Caki2 (cell line): ENCODE data around the gene ADAMTS4. TPM values are rescaled to one million over a fixed set of nuclear protein-coding genes. Genes with fewer than 3 reads are reported as not detected.

Experiments used
- DNase-seq: peaks from one replicate; pipeline ENCODE4 v3.0.0-alpha.2; 2015; ENCODE audit warnings: low read depth
- in situ Hi-C: cut with HindIII; loops from 2 replicates; pipeline ENCODE4 v1.10.0; 2016; ENCODE audit warnings: low sequenced_read_pairs, low pct_unique_long_range_greater_than_20kb, mixed read lengths
- total RNA-seq: library from RNA; depleted of rRNA; stranded (reverse); fragments of >200 nt; shearing (Covaris generic); gene quantifications from 2 replicates; pipeline ENCODE4 v1.2.3, GENCODE V29; 2014; ENCODE audit warnings: low replicate concordance

Gene ADAMTS4
- total RNA-seq, 1 experiment from 2014 or later: not detected

DNA sequence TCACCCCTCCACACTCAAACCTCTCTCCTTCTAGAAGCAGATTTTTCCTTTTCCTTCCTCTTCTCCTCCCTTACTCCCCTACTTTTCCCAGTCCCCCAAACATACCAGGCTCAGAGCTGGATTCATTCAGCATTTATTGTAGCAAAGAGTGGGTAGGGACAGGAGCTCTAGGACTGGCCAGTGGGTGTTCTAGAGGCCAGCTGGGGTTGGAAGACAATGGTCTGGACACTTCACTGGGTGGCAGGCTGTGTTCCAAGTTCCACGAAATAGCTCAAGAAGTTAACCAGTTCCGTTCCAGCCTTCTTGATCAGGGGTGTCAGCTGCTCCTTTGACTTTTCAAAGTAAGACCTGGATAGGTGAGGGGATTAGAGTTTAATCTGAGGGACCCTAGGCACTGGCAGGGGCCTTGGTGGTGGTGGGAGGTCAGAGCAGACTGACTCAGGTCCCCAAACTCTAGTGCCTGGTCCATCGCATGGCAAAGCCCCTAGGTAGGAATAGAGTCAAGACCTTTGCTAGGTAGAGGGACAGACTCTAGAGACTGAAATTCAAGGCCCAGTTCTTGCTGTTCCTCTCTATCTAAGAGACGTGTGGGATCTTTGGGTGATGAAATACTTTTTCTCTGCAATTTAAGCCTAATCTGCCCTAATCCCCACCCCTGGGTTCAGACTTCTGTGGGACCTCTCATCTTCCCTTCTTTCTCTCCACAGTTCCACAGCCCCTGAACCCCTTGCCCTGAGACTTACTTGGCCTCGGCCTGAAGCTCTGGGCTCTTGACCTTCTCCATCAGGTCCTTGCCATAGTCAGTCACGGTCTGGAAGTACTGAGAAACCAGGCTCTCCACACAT lies 23.5 kb upstream of the ADAMTS4 start:
- no peak for DNase-seq
- in situ Hi-C loops: loop anchor here (25.0 kb wide), 1 partner anchor 165 kb away; no protein-coding TSS in a partner anchor

DNA sequence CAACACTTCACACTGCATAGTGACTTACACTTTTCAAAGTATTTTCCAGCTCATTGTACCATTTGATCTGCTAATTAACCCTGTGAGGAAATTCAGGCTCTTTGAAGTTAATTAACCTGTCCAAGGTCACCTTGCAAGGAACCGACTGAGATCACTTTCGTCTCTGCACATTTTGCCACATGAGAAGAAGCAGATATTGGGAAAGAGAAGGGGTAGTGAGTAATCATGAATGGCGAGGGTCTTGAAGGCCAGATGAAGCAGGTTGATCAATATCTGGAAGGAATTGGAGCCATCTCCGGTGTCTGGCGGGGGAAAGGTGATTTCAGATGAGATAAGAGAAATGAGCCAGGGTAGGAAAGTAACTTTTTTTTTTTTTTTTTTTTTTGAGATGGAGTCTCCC lies 21.1 kb upstream of the ADAMTS4 start:
- in situ Hi-C loops: loop anchor here (25.0 kb wide), 1 partner anchor 167 kb away; no protein-coding TSS in a partner anchor
- DNase-seq: no peak

DNA sequence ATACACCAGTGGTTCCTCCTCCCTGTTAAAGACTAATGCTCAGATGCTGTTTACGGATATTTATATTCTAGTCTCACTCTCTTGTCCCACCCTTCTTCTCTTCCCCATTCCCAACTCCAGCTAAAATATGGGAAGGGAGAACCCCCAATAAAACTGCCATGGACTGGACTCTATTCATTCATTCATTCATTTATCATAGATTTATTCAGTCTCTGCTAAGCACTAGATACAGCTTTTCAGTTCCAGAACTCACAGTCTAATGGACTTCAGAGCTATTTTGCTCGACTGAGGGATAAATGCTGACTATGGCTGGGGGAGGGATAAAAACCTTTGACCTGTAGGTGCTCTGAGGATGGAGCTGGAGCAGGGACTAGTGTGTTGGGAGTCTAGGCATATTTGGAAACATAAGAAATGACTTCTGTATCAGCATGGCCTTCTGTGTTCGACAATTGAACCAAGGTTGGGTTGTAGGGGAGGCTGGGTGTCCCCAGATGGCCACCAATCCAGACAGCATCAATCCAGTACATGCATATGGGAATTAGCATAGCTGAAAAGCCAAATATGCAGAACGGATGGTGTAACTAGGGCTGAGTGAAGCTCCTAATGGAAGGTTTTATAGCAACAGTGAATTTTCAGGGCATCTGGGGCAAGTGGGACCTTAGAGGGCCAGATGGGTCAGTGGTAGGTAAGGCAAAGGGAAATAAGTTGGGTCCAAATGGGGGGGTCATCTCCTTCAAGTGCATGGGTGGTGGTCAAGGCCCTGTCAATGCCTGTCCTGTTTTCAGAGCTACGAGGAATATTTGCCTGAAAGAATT lies 20.4 kb upstream of the ADAMTS4 start:
- in situ Hi-C loops: loop anchor here (25.0 kb wide), 1 partner anchor 168 kb away; no protein-coding TSS in a partner anchor

DNA sequence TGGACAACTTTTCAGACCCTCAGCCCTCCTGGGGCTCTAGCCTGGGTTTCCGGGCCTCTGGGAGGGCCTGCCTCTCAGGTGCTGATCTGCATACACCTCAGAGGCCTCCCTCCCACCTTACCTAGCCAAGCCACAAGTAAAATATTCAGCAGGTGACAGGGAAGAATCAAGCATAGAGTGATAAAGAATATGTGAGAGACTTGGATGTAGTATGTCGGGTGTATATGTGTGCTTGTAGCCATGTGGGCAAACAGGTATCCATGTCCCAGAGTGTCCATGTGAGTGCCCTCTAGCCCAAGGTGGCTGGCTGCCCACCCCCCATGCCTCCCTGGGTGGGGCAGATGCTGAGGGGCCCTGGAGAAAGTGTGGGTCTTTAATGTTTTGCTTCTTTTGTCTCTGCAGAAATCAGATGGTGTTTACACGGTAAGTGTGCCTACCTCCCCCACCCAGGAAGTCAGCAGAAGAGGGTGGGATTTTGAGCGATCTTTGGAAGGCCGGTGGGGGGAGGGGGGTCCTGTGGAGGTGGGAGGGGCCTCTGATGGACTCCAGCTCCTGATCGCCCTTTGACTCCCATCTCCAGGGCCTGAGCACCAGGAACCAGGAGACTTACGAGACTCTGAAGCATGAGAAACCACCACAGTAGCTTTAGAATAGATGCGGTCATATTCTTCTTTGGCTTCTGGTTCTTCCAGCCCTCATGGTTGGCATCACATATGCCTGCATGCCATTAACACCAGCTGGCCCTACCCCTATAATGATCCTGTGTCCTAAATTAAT lies 19.6 kb upstream of the ADAMTS4 start:
- DNase-seq: no peak
- in situ Hi-C loops: loop anchor here (25.0 kb wide), 1 partner anchor 169 kb away; no protein-coding TSS in a partner anchor

More for the DNA sequence above, 20.4 kb upstream of the ADAMTS4 start:
- DNase-seq: no peak

DNA sequence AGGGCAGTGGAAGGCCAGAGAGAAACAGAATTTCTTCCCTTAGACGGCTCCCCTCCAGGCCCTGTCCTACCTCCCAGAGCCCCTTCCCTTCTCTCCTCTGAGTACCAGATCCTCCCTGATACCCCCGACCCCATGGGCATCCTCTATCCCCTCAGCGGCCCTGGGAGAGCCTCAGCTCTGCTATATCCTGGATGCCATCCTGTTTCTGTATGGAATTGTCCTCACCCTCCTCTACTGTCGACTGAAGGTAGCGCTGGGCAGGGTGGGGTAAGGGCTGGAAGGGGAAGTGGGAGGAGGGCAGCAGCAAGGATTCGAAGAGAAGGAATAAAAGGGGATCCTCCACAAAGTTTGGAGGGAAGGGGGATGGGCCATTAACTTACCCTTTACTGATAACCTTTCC lies 19.0 kb upstream of the ADAMTS4 start:
- in situ Hi-C loops: loop anchor here (25.0 kb wide), 1 partner anchor 169 kb away; no protein-coding TSS in a partner anchor
- no peak for DNase-seq

DNA sequence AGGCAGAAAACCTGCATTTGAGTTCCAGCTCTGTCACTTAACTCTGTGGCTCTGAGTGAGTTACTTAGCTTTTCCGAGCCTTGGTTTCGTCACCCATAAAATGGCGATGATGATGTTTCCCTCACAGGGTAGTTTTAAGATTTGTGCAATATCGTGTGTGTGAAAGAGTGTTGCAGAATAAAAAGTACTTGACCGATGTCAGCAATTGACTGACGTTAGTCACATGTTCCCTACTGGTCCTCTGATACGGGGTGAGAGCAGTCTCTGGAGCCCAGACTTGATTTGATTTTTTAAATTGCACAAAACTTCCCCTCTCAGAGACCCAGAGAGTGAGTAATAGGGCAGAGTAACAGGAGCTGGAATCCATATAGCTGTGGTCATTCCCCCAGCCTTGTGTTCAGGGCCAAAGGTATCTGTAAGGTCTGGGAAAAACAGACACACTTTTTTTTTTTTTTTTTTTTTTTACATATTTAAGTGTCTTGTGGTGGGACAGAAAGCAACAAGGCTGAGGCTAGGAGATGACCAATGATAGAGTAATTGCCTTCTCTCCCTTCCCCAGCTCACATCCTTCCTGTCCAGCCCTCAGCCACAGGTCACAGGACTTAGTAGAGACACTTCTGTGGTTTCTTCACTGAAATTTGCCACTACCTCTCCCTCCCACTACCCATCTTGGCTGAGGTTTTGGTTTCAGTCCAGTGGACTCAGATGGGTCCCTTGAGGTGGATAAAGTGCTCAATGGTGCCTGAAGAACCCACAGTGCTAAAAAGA lies 18.3 kb upstream of the ADAMTS4 start:
- DNase-seq: no peak
- in situ Hi-C loops: loop anchor here (25.0 kb wide), 1 partner anchor 170 kb away; no protein-coding TSS in a partner anchor

DNA sequence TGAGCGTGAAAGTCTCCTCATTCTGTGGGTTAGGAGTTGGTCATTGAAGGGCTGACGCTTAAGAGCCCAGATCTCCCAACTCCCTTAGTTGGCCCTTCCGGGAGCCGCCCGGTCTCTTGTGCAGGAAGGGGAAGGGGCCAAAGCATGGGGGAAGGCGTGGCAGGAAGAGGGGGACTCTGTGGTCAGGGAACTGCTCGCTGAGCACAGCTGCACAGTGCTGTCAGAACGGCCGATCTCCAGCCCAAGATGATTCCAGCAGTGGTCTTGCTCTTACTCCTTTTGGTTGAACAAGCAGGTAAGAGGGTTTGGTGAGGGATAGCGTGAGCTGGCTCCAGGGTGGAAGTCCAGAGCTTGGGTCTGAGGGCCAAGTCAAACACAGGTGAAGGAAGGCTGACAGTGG lies 16.2 kb upstream of the ADAMTS4 start, which contains the start of gene FCER1G:
Gene FCER1G, plus strand, starts transcription at position 220 of the 400 bp plus-strand sequence. Its CDS starts 27 bp downstream, at position 247.
- no peak for DNase-seq
- in situ Hi-C loops: loop anchor here (25.0 kb wide), 1 partner anchor 172 kb away; no protein-coding TSS in a partner anchor

DNA sequence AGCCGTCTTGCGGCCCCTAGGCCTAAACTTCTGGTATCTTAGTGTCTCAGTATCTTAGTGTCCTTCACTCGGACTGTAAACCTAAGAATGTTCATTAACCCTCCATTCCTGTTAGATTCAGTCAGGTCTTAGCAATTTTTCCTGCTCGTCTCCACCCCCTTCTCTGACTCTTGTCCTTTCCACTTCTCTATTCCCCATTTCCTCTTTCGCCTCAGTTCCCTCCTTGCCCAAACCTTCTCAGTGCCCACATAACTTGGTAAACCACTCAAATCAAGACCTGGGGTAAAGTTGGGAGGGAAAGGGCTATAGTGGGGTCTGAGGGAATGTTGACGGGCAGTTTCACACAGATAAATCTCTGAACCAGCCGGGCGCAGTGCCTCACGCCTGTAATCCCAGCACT lies 15.5 kb upstream of the ADAMTS4 start:
- in situ Hi-C loops: loop anchor here (25.0 kb wide), 1 partner anchor 173 kb away; no protein-coding TSS in a partner anchor
- DNase-seq: no peak

DNA sequence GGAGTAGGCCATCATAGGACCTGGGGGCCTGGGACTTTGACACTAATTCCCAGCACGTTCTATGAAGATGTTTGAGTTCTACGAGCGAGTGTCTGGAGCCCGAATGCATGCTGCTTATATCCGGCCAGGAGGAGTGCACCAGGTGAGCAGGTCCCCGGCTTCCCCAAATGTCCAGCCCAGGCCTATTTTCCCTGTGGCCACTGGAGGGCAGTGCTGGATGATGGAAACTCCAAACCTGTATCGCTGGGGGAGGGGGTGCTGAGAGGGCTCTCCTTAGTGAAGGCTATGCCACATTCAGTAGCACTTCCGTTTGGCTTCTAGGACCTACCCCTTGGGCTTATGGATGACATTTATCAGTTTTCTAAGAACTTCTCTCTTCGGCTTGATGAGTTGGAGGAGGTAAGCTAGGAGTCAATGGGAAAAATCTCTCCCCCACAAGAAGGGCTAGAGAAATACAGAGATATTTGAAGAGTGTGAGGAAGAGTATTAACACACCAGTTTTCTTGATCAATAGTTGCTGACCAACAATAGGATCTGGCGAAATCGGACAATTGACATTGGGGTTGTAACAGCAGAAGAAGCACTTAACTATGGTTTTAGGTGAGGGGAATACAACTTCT lies 11.0 kb upstream of the ADAMTS4 start:
- peak; percentile 54 for DNase-seq
- in situ Hi-C loops: loop anchor here (25.0 kb wide), 1 partner anchor 177 kb away; no protein-coding TSS in a partner anchor

DNA sequence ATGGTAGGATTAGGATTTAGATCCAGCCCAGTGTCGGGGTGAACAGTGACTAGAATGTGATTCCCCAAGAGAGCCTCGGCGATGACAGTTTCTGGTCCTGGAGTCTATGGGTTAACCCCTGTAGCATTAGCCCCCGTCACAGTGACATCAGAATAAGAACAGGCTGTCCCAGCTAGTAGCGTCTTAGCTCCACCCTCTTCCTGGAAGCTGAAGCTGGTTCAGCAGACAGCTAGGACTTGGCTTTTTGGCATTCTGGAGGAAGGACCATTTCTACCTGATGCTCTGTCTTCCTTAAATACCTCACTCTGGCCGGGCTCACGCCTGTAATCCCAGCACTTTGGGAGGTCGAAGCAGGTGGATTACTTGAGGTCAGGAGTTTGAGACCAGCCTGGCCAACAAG lies 8.3 kb upstream of the ADAMTS4 start:
- in situ Hi-C loops: loop anchor here (25.0 kb wide), 1 partner anchor 180 kb away; no protein-coding TSS in a partner anchor
- DNase-seq: no peak

DNA sequence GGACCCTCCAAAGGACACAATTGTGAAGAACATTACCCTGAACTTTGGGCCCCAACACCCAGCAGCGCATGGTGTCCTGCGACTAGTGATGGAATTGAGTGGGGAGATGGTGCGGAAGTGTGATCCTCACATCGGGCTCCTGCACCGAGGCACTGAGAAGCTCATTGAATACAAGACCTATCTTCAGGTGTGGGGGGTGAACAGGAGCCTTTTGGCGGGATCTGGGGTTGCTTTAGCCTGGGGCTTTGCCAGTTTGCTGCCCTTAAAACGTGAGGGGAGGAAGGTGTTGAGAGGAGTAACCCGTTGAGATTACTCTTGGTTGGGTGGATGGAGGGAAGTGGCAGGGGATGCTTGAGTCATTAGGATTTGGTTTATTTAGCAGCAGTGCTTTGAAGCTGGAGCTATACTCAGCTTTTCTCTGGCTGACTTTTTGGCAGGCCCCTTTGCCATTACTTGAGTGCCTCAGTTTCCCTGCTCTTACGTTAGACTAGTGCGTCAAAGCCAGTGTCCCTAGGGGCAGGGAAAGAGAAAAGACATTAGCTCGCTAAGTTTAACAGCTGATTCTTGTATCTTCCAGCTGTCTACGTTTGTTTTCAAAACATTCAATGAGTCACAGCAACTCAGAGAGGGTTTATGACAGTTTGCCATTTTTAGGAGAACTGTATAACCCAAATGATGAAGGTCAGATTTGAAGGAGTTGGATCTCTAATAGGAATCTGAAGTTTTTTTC lies 7.7 kb upstream of the ADAMTS4 start:
- in situ Hi-C loops: loop anchor here (25.0 kb wide), 1 partner anchor 181 kb away; no protein-coding TSS in a partner anchor

DNA sequence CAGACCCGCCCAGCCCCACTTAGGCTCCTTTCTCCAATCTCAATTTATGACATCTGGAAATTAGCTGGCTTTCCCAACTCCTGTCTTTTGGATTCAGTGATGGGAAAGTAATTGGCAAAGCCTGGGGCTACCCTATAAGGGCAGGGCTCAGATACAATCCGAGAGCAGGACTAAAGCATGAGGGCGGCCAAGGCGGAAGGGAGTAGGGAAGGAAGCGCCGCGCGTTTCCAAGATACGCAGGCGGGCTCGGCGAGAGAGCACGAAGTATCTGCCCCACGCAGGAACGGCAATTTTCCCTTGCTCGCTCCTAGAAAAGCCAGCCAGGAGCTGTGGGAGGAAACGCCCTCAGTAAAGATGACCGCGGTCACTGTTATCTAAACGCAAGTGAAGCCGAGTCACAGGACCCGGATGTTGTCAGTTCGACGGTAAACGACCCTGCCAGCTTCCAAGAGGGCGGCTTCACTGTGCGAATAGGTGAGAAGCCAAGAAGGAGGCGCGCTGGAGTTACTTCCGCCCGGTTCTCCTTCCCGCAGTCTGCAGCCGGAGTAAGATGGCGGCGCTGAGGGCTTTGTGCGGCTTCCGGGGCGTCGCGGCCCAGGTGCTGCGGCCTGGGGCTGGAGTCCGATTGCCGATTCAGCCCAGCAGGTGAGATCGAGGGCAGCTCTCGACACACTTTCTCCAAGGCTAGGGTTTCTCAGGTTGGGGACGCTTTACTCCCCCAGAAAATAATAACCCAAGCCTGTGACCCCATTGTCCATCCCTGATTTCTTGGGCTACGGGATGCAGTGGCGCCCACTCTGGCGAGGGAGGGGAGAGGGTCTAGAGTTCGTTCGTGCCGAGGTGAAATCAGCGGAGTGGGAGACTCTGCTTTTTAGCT lies 3.2 kb upstream of the ADAMTS4 start, which contains the start of gene NDUFS2:
Gene NDUFS2, plus strand, starts transcription at position 532 of the 877 bp plus-strand sequence. Its CDS starts 19 bp downstream, at position 551.
- in situ Hi-C loops: loop anchor here (25.0 kb wide), 1 partner anchor 185 kb away; no protein-coding TSS in a partner anchor
- DNase-seq: peak; percentile 95

More for the DNA sequence above, 7.7 kb upstream of the ADAMTS4 start:
- DNase-seq: no peak

DNA sequence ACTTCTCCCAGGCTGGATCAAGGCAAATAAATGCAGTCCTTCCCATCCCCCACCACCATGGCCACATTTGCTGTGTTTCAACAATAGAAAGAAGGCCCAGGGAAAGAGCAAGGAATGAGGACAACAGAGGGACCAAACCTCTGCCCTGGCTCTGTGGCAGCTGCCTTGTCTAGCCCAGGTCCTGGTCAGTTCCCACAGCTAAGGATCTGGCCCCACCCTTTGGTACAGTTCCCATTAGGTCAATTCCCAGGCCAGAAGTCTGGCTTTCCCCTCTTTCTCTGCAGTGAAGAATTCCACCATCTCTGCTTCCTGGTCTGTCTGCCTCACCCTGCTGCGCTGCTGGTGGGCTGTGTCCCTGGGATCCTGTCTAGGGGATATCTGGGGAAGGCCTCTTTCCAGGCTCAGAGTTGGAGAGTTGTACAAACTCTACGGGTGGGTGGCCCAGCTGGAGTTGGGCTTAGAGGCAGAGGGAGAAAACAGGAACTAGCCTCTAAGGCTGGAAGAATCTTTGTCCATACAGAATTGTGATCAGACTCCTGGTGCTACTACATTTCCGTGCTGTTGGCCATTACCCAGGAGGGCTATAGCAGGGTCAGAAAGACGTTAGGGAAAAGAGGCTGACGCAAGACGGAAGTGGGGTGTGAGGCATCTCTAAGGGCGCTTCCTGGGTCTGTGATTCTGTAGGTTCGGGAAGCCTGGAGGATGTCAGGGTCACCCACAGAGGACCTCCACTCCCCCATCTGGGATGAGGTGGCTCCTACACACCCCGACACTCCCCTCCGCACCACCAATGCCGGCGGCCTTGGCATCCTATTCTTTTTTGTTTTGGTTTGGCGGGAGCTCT lies 2.4 kb upstream of the ADAMTS4 start:
- no peak for DNase-seq
- in situ Hi-C loops: loop anchor here (25.0 kb wide), 1 partner anchor 186 kb away; no protein-coding TSS in a partner anchor

DNA sequence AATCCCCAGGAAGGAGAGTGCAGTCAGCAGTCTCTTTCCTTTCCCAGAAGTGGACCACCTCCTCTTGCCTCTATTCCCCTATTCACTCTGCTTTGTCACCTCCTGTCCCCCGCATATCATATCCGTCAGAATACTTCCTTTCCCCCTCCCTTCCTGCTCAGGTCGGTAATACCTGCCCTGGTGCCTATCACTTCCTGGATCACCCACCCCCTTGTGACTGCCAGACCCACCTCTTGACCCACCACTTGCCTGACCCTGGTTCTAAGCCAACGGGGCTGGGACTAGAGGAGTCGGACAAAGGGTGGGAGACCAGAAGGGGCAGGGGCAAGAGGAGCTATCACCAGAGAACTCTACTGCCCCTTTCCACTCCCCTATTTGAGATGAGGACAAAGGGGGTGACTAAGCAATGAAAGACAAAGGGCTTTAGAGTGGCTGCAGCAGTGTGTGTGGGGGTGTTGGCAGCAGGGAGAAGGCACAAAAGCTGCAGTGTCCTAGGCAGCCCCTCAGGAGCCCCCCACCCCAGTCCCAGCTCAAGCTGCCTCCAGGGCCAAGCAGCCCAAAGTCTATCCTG lies 1.7 kb upstream of the ADAMTS4 start:
- DNase-seq: no peak
- in situ Hi-C loops: loop anchor here (25.0 kb wide), 1 partner anchor 187 kb away; no protein-coding TSS in a partner anchor
